GM19023 (cell line): ENCODE measurements around the gene CCDC57.

ENCODE experiments used
- ATAC-seq: cut with Tn5 transposase; IDR thresholded peaks from one replicate; pipeline ENCODE4 v1.9.1; 2021; ENCODE audit warnings: mild to moderate bottlenecking, moderate library complexity; ENCODE audit not compliant: unreplicated experiment

Gene CCDC57

GRCh38 chr17:82108961-82109475 is 103.6 kb downstream of the CCDC57 start:
- ATAC-seq, result no peak

- no peak for ATAC-seq
Observed at GRCh38 chr17:82108496-82108945, 104.1 kb downstream of the CCDC57 start.

DNA sequence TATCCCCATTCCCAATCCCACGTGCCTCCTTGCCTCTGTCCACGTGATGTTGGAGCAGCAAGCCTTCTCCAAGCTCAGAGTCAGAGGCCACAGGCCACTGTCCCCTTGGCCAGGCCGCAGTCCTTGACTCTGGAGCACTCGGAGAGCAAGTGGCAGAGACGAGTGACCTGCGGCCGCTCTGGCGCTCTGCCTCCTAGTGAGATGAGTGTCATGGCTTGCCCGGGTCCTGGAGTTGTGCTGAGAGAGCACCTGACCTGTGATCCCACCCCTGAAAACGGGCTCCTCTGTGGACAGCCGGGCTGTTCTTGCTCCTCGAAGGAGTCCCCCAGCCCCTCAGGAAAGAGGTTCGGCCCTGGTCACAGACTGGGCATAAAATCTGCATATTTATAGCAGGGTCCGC is 104.6 kb downstream of the CCDC57 start:
- ATAC-seq, result no peak

DNA sequence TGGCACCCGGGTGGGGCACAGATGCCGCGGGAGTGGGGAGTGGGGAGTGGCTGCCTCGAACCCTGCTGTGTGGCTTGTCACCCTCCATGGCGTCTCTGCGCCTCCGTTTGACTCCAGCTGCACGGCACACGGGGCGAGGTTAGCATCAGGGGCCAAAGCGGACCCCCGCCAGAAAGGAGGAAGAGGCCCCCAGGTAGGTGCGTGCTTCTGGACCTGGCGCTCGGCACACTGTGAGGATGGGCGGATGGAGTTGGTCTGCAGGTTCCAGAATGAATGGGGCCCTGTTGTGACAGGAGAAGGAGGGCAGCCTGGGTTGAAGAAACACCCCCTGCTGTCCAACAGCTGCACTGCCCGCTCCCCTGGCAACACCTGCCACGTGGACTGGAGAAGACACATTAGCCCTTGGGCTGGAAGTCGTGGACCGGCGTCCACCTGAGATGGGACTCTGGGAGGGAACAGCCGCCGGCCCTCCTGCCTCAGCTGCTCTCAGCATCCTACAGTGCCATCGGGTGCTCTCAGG is 105.2 kb downstream of the CCDC57 start:
- ATAC-seq, result no peak

DNA sequence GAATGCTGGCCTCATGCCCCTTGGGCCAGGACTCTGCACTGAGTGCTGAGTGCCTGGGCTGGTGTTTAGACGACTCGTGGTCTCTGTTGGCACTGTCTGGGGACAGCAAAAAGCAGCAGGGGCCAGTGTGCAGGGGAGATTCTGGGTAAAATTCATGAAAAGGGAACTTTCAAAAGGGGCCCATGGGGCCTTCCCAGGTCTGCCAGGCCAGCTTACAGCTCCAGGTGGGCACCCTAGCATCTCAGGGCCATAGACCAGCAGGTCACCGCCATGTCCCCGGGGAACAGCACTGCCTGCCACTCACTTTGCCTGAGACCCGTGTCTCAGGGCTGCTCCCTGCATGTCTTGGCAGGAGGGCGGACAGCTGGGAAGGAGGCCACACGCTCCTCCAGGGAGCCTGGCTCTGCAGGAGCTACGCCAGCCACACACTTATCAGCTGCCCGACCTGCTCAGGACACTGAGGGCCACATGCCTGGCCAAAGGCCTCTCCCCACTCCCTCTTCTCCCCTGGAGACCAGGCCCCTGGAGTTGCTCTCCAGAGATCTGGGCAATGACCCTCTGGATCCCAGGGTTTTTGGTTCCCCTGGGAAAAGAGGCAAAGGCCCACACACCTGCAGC is 105.8 kb downstream of the CCDC57 start:
- ATAC-seq, result no peak

DNA sequence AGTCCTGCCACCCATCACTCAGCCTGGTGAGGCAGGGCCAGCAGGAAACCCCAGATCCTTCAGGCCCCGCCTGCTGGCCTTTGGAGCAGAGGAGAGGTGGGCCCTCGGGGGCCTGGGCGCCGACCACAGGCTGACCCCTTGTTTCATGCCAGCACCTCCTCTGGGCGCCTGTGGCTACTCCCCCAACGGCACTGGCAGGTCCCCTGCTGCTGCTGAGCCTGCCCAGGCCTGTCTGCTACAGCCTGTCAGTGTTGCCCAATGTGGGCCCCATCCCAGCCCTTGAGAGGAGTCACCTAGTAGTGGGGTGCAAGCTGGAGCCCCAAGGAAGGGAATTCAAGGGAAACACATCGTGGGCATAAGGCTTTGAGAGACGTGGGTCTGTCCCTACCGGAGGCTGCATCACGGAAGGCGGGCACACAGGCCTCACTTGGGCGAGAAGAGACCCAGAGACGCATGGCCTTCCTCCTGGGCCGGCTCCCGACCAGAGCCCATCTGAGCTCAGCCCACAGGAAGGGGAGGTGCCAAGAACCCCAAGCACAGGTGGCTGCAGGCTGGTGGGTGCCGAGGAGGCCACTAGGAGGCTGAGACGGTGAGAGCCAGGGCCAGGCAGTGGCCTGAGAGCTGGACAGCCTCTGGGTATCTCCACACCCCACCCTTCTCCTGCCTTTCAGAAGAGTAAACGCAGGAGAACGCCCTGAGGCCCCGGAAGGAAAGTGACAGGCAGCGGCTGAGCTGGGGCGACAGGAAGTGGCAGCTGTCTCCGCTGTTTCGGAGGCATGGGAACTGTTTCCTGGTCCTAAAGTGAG is 106.6 kb downstream of the CCDC57 start:
- ATAC-seq, result peak; percentile 77

- no peak for ATAC-seq
Observed at GRCh38 chr17:82105417-82105881, 107.2 kb downstream of the CCDC57 start.

- ATAC-seq, result no peak
Observed at GRCh38 chr17:82104797-82105416, 107.7 kb downstream of the CCDC57 start.

DNA sequence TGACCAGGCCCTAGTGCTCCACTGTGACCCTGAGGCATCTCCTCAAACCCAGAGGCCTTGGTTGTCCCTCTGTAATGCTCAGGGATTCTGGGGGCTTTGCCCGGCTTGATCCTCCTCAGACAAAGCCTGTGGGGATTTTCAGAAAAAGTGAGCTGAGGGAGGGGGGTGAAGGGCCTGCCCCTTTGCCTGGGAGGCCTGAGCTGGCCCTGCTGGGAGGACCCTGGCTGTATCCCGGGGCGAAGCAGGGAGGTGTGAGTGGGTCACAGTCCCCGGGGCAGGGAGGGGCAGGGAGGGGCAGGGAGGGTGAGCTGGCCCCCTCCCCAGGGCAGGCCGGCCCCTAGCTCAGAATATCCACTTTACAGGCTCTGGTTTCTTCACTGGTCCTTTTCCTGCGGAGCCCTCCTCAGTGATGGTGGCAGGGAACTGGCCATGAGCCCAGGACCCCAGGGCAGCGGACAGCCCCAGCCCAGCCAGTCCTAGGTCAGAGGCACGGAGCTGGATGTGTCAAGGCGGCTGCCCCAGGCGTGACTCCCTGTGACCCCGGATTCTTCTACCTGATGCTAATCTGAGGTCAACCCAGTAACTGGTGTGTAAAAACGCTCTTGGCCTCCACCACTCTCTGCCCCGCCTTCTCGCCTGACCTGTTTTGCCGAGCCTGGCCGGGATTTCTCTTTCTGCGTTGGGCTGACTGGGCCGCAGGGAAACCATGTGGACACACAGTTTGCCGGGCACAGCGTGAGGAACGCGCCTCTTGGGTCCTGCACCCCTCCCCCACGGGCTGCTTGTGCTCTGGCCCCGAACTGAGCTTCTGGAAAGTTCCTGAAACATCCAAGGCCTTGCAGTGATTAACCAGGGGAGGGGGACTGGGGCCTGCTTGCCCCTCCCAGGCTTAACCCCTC is 108.8 kb downstream of the CCDC57 start:
- ATAC-seq, result no peak

- ATAC-seq, result no peak
Observed at GRCh38 chr17:82101767-82102679, 110.6 kb downstream of the CCDC57 start.

DNA sequence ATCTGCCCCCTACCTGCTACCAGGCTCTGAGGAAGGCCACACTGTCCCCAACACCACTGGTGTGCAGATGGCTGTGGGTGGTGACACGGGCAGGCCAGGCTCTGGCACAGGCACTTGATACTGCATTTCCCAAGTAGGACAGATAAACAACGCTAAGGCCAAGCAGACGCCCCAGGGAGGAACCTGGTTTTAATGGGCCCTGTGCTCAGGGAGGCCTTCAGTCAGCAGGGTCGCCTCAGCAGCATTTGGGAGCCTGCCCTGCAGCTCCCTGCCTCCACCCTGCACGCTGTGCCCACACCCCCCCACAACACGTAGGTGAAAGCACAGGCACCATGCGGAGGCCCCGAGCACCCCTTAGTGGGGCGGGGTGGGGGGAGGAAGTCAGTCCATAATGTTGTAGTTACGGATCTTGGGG is 111.3 kb downstream of the CCDC57 start:
- ATAC-seq, result no peak

DNA sequence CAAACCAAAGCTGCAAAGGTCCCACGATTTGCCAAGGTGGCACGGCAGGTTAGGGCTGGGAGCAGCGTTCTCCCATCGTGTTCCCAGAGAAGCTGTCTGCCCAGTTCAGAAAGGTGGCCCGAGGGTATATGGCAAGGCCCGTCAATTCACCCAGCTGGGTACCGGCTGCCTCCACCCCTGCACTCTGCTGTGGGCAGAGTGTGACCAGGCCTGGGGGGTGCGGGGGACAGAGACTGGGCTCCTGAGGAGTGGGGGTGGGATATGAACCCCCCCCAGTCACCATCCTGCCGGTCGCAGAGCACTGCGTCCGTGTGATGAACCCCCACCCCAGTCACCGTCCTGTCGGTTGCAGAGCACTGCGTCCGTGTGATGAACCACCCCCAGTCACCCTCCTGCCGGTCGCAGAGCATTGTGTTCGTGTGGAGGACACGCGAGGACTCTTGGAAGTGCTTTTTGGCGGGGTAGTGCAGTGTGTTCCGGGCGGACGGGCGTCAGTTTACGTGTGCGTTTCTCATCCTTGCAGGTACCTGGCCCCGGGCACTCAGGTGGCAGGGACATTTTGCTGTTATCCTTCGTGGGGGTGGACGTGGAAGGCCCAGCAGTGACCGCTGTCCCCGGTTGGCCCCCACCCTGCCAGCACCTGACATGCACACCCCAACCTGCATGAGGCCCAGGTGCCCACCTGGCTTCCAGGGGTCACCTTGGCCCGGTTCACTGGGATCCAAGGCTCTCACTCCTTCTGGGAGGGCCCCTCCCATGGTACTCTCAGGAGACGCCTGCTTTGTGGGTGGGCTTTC is 111.9 kb downstream of the CCDC57 start:
- no peak for ATAC-seq

DNA sequence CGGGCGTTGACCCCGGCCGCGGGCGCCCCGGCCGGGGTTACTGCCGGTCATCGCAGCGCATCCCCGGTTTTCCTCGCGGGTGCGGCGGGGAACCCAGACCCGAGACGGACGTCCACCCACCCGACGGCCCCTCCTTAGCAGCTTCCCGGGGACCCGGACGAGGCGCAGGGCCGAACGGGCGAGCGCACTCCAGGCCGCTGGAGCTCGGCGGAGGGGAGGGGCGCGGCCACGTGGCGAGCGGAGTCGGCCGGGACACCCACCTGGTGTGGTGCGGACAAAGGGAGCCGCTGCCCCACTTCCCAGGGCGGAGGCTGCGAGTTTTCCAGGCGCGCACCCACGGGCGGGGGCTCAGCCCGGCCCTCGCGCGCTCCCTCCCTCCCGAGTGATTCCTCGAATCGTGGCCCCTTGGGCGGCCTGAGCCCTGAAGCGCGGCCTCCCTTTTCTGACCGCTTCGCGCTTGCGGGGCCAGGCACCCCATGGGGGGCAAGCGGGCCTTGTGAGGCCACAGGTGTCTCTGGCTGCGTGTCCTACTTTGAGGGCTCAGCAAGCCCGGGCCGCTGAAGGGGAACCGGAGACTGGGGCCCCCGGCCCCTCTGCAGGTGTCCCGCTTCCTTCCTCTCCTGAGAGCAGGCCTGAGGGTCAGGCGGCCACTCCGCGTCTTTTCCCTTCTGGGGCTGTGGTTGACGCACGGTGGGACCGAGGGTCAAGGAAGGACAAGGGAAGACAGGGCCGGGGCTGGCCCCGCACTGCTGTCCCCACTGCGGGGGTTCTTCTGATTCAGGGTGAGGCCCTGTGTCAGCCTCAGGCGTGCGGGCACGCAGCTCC is 113.5 kb downstream of the CCDC57 start:
- ATAC-seq, result peak; percentile 10

- peak; percentile 74 for ATAC-seq
Observed at GRCh38 chr17:82098169-82098938, 114.3 kb downstream of the CCDC57 start, which contains the start of gene FASN. Gene FASN (minus strand): TSS chr17:82098236. CDS start chr17:82096445, 1,791 bp downstream.

DNA sequence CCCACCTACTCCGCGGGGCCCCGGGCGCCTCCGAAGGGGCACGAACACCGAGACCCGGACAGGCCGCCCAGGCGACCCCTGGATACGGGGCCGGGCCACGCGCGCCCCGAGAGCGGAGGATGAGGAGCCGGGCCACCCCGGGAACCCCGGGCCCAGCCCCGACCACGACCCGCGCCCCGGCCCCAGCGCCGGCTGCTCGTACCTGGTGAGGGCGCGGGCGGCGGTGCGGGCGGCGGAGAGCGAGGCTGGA is 114.8 kb downstream of the CCDC57 start:
- ATAC-seq, result peak; percentile 12

GRCh38 chr17:82097184-82097918 is 115.3 kb downstream of the CCDC57 start:
- ATAC-seq, result peak; percentile 0
